HEK293 (cell line): ENCODE measurements around the gene APOLD1.

Source experiments
- ZNF174 ChIP-seq: fragments of 450-650 bp; formaldehyde crosslinking; IDR thresholded peaks from 2 replicates; pipeline ENCODE4 v1.5.0; 2017; ENCODE audit warnings: missing biosample characterization, mild to moderate bottlenecking, missing genetic modification characterization
- ZNF274 ChIP-seq, 2 experiments: fragments of 200-500 bp in 1 of 2; fragments of 450-650 bp in 1 of 2; sonication (Bioruptor generic) in 1 of 2; formaldehyde crosslinking in 1 of 2; IDR thresholded peaks; 2 replicates each; pipeline versions ENCODE4 v1.5.1 to v1.6.1; 2014 to 2016; ENCODE audit warnings: borderline replicate concordance in 1 of 2, inconsistent platforms in 1 of 2, low read length in 1 of 2, missing biosample characterization in 1 of 2, missing genetic modification characterization in 1 of 2
- ZNF354C ChIP-seq: fragments of 450-650 bp; formaldehyde crosslinking; IDR thresholded peaks from 2 replicates; pipeline ENCODE4 v1.5.1; 2016; ENCODE audit warnings: missing biosample characterization, missing genetic modification characterization, low read depth, borderline replicate concordance
- ZNF561 ChIP-seq: fragments of 450-650 bp; IDR thresholded peaks from 2 replicates; pipeline ENCODE4 v1.5.1; 2018; ENCODE audit warnings: missing biosample characterization, missing genetic modification characterization, borderline replicate concordance
- ZSCAN30 ChIP-seq: fragments of 450-650 bp; IDR thresholded peaks from 2 replicates; pipeline ENCODE4 v1.5.1; 2018; ENCODE audit warnings: missing biosample characterization, mild to moderate bottlenecking, missing genetic modification characterization, moderate library complexity
- TF ChIP-seq, protein P1 (sequence below): fragments of 450-650 bp; formaldehyde crosslinking; IDR thresholded peaks from 2 replicates; pipeline ENCODE4 v1.5.1; 2016; ENCODE audit warnings: missing biosample characterization, missing genetic modification characterization, borderline replicate concordance
- TF ChIP-seq, protein P2 (sequence below): fragments of 450-650 bp; formaldehyde crosslinking; conservative IDR thresholded peaks from 2 replicates; pipeline ENCODE4 v1.5.1; 2016; ENCODE audit warnings: low read depth, missing biosample characterization, missing genetic modification characterization
- TF ChIP-seq, protein P3 (sequence below): fragments of 450-650 bp; formaldehyde crosslinking; IDR thresholded peaks from 2 replicates; pipeline ENCODE4 v1.5.1; 2016; ENCODE audit warnings: missing biosample characterization, missing genetic modification characterization, borderline replicate concordance
- TF ChIP-seq, protein P4 (sequence below): fragments of 450-650 bp; formaldehyde crosslinking; IDR thresholded peaks from 2 replicates; pipeline ENCODE4 v1.5.1; 2017; ENCODE audit warnings: missing biosample characterization, missing genetic modification characterization
- TF ChIP-seq, protein P5 (sequence below): fragments of 450-650 bp; formaldehyde crosslinking; IDR thresholded peaks from 2 replicates; pipeline ENCODE4 v1.5.0; 2017; ENCODE audit warnings: missing biosample characterization, missing genetic modification characterization, borderline replicate concordance
- TF ChIP-seq, protein P6 (sequence below): fragments of 450-650 bp; formaldehyde crosslinking; IDR thresholded peaks from 2 replicates; pipeline ENCODE4 v1.5.1; 2016; ENCODE audit warnings: missing biosample characterization, missing genetic modification characterization
- TF ChIP-seq, protein P7 (sequence below): fragments of 450-650 bp; IDR thresholded peaks from 2 replicates; pipeline ENCODE4 v1.5.1; 2018; ENCODE audit warnings: missing biosample characterization, missing genetic modification characterization
- TF ChIP-seq, protein P8 (sequence below): fragments of 450-650 bp; formaldehyde crosslinking; IDR thresholded peaks from 2 replicates; pipeline ENCODE4 v1.5.1; 2016; ENCODE audit warnings: missing biosample characterization, missing genetic modification characterization
- TF ChIP-seq, protein P9 (sequence below): sonication (generic); formaldehyde crosslinking; IDR thresholded peaks from 2 replicates; pipeline ENCODE4 v1.8.1; 2022; ENCODE audit warnings: mild to moderate bottlenecking, moderate library complexity, missing genetic modification reagents

Gene APOLD1

DNA sequence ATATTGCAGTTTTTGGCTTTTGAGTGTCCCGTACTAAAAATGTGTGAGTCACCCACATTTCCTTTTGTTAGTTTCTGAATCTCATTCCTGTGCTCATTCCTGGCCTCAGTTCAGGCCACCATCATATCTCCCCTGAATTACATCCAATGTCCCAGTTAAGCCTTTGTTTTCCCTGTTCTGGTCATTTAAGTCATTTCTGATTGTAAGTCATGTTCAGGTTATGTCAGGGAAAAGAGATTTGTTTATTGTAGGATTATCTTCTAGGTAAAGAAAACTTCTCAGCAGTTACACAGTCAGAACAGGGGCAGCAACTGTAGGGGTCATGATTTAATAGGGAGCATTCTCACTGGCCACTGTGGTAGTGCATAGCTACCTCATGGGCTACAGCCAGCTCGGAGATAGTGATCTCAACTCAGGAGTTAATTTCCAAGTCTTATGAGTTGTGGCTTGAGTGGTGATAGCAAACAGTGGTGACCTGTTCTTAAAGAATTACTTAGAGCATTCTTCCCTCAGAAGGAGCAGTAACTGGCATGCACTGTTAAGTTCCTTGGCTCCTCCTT lies 34.4 kb downstream of the APOLD1 start (continued):
- no peak for TF ChIP-seq ZNF561 (tag by site-specific recombination)
- no peak for TF ChIP-seq ZNF174
- TF ChIP-seq, protein P1, sequence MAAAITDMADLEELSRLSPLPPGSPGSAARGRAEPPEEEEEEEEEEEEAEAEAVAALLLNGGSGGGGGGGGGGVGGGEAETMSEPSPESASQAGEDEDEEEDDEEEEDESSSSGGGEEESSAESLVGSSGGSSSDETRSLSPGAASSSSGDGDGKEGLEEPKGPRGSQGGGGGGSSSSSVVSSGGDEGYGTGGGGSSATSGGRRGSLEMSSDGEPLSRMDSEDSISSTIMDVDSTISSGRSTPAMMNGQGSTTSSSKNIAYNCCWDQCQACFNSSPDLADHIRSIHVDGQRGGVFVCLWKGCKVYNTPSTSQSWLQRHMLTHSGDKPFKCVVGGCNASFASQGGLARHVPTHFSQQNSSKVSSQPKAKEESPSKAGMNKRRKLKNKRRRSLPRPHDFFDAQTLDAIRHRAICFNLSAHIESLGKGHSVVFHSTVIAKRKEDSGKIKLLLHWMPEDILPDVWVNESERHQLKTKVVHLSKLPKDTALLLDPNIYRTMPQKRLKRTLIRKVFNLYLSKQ: no peak
- TF ChIP-seq, protein P2, sequence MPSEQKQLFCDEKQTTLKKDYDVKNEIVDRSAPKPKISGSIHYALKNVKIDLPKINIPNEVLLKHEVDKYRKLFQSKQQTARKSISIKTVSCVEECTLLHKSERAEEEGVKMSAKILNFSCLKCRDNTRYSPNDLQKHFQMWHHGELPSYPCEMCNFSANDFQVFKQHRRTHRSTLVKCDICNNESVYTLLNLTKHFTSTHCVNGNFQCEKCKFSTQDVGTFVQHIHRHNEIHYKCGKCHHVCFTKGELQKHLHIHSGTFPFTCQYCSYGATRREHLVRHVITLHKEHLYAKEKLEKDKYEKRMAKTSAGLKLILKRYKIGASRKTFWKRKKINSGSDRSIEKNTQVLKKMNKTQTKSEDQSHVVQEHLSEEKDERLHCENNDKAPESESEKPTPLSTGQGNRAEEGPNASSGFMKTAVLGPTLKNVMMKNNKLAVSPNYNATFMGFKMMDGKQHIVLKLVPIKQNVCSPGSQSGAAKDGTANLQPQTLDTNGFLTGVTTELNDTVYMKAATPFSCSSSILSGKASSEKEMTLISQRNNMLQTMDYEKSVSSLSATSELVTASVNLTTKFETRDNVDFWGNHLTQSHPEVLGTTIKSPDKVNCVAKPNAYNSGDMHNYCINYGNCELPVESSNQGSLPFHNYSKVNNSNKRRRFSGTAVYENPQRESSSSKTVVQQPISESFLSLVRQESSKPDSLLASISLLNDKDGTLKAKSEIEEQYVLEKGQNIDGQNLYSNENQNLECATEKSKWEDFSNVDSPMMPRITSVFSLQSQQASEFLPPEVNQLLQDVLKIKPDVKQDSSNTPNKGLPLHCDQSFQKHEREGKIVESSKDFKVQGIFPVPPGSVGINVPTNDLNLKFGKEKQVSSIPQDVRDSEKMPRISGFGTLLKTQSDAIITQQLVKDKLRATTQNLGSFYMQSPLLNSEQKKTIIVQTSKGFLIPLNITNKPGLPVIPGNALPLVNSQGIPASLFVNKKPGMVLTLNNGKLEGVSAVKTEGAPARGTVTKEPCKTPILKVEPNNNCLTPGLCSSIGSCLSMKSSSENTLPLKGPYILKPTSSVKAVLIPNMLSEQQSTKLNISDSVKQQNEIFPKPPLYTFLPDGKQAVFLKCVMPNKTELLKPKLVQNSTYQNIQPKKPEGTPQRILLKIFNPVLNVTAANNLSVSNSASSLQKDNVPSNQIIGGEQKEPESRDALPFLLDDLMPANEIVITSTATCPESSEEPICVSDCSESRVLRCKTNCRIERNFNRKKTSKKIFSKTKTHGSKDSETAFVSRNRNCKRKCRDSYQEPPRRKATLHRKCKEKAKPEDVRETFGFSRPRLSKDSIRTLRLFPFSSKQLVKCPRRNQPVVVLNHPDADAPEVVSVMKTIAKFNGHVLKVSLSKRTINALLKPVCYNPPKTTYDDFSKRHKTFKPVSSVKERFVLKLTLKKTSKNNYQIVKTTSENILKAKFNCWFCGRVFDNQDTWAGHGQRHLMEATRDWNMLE (tag by site-specific recombination): no peak
- TF ChIP-seq ZNF354C: no peak
- TF ChIP-seq, protein P3, sequence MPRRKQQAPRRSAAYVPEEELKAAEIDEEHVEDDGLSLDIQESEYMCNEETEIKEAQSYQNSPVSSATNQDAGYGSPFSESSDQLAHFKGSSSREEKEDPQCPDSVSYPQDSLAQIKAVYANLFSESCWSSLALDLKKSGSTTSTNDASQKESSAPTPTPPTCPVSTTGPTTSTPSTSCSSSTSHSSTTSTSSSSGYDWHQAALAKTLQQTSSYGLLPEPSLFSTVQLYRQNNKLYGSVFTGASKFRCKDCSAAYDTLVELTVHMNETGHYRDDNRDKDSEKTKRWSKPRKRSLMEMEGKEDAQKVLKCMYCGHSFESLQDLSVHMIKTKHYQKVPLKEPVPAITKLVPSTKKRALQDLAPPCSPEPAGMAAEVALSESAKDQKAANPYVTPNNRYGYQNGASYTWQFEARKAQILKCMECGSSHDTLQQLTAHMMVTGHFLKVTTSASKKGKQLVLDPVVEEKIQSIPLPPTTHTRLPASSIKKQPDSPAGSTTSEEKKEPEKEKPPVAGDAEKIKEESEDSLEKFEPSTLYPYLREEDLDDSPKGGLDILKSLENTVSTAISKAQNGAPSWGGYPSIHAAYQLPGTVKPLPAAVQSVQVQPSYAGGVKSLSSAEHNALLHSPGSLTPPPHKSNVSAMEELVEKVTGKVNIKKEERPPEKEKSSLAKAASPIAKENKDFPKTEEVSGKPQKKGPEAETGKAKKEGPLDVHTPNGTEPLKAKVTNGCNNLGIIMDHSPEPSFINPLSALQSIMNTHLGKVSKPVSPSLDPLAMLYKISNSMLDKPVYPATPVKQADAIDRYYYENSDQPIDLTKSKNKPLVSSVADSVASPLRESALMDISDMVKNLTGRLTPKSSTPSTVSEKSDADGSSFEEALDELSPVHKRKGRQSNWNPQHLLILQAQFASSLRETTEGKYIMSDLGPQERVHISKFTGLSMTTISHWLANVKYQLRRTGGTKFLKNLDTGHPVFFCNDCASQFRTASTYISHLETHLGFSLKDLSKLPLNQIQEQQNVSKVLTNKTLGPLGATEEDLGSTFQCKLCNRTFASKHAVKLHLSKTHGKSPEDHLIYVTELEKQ: no peak
- TF ChIP-seq, protein P4, sequence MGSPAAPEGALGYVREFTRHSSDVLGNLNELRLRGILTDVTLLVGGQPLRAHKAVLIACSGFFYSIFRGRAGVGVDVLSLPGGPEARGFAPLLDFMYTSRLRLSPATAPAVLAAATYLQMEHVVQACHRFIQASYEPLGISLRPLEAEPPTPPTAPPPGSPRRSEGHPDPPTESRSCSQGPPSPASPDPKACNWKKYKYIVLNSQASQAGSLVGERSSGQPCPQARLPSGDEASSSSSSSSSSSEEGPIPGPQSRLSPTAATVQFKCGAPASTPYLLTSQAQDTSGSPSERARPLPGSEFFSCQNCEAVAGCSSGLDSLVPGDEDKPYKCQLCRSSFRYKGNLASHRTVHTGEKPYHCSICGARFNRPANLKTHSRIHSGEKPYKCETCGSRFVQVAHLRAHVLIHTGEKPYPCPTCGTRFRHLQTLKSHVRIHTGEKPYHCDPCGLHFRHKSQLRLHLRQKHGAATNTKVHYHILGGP (tag by site-specific recombination): no peak
- TF ChIP-seq, protein P5, sequence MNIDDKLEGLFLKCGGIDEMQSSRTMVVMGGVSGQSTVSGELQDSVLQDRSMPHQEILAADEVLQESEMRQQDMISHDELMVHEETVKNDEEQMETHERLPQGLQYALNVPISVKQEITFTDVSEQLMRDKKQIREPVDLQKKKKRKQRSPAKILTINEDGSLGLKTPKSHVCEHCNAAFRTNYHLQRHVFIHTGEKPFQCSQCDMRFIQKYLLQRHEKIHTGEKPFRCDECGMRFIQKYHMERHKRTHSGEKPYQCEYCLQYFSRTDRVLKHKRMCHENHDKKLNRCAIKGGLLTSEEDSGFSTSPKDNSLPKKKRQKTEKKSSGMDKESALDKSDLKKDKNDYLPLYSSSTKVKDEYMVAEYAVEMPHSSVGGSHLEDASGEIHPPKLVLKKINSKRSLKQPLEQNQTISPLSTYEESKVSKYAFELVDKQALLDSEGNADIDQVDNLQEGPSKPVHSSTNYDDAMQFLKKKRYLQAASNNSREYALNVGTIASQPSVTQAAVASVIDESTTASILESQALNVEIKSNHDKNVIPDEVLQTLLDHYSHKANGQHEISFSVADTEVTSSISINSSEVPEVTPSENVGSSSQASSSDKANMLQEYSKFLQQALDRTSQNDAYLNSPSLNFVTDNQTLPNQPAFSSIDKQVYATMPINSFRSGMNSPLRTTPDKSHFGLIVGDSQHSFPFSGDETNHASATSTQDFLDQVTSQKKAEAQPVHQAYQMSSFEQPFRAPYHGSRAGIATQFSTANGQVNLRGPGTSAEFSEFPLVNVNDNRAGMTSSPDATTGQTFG: no peak
- TF ChIP-seq, protein P6, sequence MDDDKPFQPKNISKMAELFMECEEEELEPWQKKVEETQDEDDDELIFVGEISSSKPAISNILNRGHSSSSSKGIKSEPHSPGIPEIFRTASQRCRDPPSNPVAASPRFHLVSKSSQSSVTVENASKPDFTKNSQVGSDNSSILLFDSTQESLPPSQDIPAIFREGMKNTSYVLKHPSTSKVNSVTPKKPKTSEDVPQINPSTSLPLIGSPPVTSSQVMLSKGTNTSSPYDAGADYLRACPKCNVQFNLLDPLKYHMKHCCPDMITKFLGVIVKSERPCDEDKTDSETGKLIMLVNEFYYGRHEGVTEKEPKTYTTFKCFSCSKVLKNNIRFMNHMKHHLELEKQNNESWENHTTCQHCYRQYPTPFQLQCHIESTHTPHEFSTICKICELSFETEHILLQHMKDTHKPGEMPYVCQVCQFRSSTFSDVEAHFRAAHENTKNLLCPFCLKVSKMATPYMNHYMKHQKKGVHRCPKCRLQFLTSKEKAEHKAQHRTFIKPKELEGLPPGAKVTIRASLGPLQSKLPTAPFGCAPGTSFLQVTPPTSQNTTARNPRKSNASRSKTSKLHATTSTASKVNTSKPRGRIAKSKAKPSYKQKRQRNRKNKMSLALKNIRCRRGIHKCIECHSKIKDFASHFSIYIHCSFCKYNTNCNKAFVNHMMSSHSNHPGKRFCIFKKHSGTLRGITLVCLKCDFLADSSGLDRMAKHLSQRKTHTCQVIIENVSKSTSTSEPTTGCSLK (tag by site-specific recombination): no peak
- TF ChIP-seq, protein P7, sequence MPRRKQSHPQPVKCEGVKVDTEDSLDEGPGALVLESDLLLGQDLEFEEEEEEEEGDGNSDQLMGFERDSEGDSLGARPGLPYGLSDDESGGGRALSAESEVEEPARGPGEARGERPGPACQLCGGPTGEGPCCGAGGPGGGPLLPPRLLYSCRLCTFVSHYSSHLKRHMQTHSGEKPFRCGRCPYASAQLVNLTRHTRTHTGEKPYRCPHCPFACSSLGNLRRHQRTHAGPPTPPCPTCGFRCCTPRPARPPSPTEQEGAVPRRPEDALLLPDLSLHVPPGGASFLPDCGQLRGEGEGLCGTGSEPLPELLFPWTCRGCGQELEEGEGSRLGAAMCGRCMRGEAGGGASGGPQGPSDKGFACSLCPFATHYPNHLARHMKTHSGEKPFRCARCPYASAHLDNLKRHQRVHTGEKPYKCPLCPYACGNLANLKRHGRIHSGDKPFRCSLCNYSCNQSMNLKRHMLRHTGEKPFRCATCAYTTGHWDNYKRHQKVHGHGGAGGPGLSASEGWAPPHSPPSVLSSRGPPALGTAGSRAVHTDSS (tag by site-specific recombination): no peak
- no peak for TF ChIP-seq ZNF274 (IDR thresholded peaks at IDR 0.05; ENCODE audit: low read length)
- no peak for TF ChIP-seq ZNF274 (tag by site-specific recombination; IDR thresholded peaks at IDR 0.05; ENCODE audit: borderline replicate concordance)
- TF ChIP-seq, protein P8, sequence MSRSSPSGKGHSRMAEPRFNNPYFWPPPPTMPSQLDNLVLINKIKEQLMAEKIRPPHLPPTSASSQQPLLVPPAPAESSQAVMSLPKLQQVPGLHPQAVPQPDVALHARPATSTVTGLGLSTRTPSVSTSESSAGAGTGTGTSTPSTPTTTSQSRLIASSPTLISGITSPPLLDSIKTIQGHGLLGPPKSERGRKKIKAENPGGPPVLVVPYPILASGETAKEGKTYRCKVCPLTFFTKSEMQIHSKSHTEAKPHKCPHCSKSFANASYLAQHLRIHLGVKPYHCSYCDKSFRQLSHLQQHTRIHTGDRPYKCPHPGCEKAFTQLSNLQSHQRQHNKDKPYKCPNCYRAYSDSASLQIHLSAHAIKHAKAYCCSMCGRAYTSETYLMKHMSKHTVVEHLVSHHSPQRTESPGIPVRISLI (tag by site-specific recombination): no peak
- no peak for TF ChIP-seq ZSCAN30 (tag by site-specific recombination)
- TF ChIP-seq, protein P9, sequence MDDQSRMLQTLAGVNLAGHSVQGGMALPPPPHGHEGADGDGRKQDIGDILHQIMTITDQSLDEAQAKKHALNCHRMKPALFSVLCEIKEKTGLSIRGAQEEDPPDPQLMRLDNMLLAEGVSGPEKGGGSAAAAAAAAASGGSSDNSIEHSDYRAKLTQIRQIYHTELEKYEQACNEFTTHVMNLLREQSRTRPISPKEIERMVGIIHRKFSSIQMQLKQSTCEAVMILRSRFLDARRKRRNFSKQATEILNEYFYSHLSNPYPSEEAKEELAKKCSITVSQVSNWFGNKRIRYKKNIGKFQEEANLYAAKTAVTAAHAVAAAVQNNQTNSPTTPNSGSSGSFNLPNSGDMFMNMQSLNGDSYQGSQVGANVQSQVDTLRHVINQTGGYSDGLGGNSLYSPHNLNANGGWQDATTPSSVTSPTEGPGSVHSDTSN (CRISPR knock-in tag): no peak
